Epithelial cell of alveolus of lung (primary cell): Measurements from ENCODE around the gene CADM3. TPM values are rescaled to one million over a fixed set of nuclear protein-coding genes. Genes with fewer than 3 reads are reported as not detected.

Experiments
- total RNA-seq: library from RNA; depleted of rRNA; stranded (reverse); fragments of >200 nt; gene quantifications from 2 replicates; pipeline ENCODE4 v1.2.1, GENCODE V29; 2015

The CADM3 gene
- 2.2 and 3.2 TPM in 2 replicates for total RNA-seq

GRCh38 chr1:159171254-159171687 is at the start of gene CADM3:
TSS of gene CADM3 (plus strand) at chr1:159171615. CDS start at chr1:159171766, 151 bp downstream.

GRCh38 chr1:159204161-159205141 is 33.0 kb downstream of the CADM3 start, which contains the start of gene ACKR1:
TSS of gene ACKR1 (plus strand) at chr1:159204875. CDS start at chr1:159204960, 85 bp downstream.

Other genes with a start within 250 kb of the CADM3 start
- not detected in 2 replicates for gene PYHIN1, start 240.1 kb upstream of the CADM3 start, total RNA-seq
- gene IFI16, start 161.7 kb upstream of the CADM3 start, total RNA-seq = 68.1 and 161 TPM in 2 replicates
- 0.13 TPM in 1 of 2 replicates, not detected in the other for gene AIM2, start 94.8 kb upstream of the CADM3 start, total RNA-seq
- 0.64 TPM in 1 of 2 replicates, not detected in the other for gene ACKR1, start 33.3 kb downstream of the CADM3 start, total RNA-seq
- gene FCER1A, start 130.7 kb downstream of the CADM3 start, total RNA-seq = not detected in 2 replicates